IPS-18c (cell line): ENCODE measurements around the gene CDH15.
"Not testable (repeated sequence)": the region's sequence is repeated elsewhere in the genome, so short reads cannot be mapped to it uniquely, and the experiment has no call there.

Experiments
- H3K4me3 ChIP-seq: 2 replicates; pipeline ENCODE4 v1.7.0; 2013; ENCODE audit warnings: low read depth, mild to moderate bottlenecking, low read length, moderate library complexity; ENCODE audit not compliant: insufficient read depth
- H3K9me3 ChIP-seq: one replicate; pipeline ENCODE4 v1.6.1; 2013; ENCODE audit warnings: mild to moderate bottlenecking, low read length, moderate library complexity; ENCODE audit not compliant: control insufficient read depth, insufficient read depth

Gene CDH15

GRCh38 chr16:89176717-89177116, 5.2 kb downstream of the CDH15 start:
- H3K9me3 ChIP-seq: no peaks in the 10 kb centered on the region
- H3K4me3 ChIP-seq: no peak overlapping the region

DNA sequence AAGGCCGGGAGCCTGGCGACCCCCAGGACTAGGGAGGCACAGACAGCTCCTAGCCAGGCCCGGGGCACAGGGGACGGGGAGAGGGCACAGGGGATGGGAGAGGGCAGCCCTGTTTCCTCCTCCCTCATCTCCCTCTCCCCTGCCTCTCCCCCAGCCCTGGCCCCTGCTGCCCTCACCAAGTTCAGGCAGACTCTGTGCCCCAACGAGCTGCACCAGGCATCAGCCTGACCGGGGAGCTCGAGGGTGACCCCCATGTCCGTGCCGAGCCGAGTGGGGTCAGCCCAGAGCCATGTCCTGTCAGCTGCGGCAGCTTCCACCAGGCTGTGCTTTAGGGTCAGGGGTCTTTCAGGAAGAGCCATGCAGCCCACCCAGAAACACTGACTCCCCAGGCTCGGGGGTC, 6.0 kb downstream of the CDH15 start:
- Histone ChIP-seq H3K4me3 (no peak overlapping the region), H3K9me3 (no peaks in the 10 kb centered on the region)

DNA sequence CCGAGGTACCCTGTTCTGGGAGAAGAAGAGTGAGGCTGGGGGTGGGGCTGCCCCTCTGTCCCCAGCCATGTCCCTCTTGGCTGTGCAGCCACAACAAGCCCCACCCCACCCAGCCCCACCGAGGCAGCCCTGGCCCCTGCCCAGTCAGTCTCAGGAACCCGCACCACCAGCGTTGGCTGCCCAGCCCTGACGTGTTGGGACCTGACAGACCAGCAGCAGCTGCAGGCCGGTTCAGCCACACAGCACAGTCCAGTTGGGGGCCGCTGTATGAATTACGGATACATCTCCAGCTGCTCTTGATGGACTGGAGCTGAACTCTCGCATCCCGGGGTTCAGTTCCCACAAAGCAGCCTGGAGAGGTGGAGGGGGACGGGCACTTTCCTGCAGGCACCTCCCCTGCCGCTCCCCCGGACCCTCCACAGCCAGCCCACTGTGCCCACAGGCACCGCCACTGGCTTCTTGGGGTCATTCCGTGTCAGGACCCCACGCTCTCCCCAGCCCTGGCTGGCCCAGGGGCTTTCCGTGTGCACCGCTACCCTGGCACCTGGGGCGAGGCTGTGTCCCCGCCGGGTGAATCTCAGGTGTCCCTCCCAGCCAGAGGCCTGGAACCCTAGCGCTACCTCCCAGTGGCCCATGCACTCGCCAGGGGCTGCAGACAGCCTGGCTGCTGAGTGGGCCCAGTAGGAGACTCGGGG, 7.1 kb downstream of the CDH15 start:
- H3K4me3 ChIP-seq: no peak overlapping the region

GRCh38 chr16:89179148-89179484, 7.6 kb downstream of the CDH15 start:
- no peak overlapping the region for H3K4me3 ChIP-seq
- H3K9me3 ChIP-seq: no peaks in the 10 kb centered on the region

More for the DNA sequence above, 7.1 kb downstream of the CDH15 start:
- no peaks in the 10 kb centered on the region for H3K9me3 ChIP-seq

DNA sequence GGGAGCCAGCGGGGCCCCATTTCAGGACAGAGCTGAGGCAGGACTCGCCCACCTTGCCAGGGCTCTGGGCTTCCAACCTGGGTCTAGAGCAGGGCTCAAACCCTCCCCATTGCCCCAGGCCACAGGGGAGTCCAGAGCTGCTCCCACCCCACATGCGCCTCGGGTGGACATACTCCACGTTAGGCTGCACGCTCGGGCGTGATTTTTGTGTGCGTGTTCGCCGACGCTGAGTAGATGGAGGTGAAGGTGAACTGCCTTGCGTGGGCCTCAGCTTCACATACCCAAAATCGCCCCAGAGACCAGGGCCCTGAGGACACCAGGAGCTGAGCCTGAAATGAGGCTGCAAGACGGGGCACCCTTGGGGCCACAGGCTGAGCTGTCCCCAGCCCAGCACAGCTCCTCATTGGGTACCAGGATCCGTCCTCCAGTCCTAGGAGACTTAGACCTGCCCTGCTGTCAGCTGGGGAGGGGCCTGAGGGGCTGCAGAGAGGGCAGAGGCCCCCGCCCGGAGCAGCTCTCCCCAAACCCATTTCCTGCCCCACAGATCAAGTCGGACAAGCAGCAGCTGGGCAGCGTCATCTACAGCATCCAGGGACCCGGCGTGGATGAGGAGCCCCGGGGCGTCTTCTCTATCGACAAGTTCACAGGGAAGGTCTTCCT, 8.2 kb downstream of the CDH15 start:
- H3K4me3 ChIP-seq: no peak overlapping the region

DNA sequence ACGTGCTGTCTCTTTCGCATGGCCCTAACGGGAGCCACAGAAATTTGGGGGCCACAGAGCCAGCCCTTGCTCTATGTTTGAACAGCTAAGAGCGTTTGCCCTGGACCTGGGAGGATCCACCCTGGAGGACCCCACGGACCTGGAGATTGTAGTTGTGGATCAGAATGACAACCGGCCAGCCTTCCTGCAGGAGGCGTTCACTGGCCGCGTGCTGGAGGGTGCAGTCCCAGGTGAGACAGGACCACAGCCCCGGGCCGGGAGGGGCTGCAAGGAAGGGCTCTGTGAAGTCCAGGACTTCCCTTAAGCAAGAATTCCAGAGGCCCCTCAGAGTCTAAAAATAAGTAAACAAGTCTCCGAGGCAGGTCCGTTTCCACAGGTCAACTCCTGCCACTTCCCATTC, 11.9 kb downstream of the CDH15 start:
- no peak overlapping the region for H3K4me3 ChIP-seq
- H3K9me3 ChIP-seq: no peaks in the 10 kb centered on the region

More for the DNA sequence above, 8.2 kb downstream of the CDH15 start:
- no peaks in the 10 kb centered on the region for H3K9me3 ChIP-seq

DNA sequence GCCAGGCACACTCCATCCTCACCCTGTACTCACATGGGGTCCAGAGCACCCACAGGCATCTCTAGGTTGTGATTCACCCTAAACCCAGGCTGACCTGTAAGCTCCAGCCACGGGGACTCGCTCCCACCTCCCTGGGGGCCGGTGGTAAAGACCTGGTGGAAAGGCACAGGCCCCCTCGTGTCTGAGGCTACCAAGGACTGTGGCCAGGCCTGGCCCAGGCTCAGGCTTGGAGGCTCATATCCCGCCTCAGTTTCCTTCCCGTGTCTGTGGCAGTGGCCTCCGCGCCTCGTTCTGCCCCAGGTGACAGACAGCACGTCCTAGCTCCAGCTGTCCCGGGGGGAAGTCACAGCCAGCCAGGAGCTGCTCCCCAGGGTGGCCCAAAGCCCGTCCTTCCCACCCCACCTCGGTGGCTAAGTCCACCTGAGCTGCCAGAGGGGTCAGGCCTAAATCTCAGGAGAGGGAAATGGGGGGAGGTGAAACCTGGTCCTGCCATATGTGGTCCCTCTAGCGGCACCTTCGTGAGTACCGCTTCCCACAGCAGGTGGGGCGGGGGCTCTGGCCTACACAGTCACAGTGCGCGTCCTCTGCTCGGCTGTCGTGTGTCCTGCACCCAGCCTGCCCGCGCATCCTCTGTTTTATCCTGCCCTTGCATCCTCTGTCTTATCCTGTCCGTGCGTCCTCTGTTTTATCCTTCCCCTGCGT, 12.6 kb downstream of the CDH15 start:
- Histone ChIP-seq H3K9me3 (no peaks in the 10 kb centered on the region), H3K4me3 (no peak overlapping the region)

- H3K4me3 ChIP-seq: no peak overlapping the region
Observed at GRCh38 chr16:89184677-89184932, 13.1 kb downstream of the CDH15 start.

GRCh38 chr16:89184933-89185794, 13.6 kb downstream of the CDH15 start:
- no peaks in the 10 kb centered on the region for H3K9me3 ChIP-seq
- no peak overlapping the region for H3K4me3 ChIP-seq

More at GRCh38 chr16:89184677-89184932, 13.1 kb downstream of the CDH15 start:
- no peaks in the 10 kb centered on the region for H3K9me3 ChIP-seq

DNA sequence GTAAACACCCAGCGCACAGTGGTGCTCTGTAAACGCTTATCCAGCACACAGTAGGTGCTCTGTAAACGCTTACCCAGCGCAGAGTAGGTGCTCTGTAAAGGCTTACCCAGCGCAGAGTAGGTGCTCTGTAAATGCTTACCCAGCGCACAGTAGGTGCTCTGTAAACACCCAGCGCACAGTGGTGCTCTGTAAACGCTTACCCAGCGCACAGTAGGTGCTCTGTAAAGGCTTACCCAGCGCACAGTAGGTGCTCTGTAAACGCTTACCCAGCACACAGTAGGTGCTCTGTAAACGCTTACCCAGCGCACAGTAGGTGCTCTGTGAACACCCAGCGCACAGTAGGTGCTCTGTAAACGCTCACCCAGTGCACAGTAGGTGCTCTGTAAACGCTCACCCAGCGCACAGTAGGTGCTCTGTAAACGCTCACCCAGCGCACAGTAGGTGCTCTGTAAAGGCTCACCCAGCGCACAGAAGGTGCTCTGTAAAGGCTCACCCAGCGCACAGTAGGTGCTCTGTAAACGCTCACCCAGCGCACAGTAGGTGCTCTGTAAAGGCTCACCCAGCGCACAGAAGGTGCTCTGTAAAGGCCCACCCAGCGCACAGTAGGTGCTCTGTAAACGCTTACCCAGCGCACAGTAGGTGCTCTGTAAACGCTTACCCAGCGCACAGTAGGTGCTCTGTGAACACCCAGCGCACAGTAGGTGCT, 14.5 kb downstream of the CDH15 start:
- not testable (repeated sequence) for H3K9me3 ChIP-seq, H3K4me3 ChIP-seq

- H3K9me3 ChIP-seq, H3K4me3 ChIP-seq: not testable (repeated sequence)
Observed at GRCh38 chr16:89186593-89187031, 15.1 kb downstream of the CDH15 start.

- H3K9me3 ChIP-seq: no peaks in the 10 kb centered on the region
- no peak overlapping the region for H3K4me3 ChIP-seq
Observed at GRCh38 chr16:89187032-89187769, 15.7 kb downstream of the CDH15 start.

GRCh38 chr16:89187770-89188392, 16.3 kb downstream of the CDH15 start:
- H3K4me3 ChIP-seq: no peak overlapping the region

GRCh38 chr16:89188471-89189357, 17.2 kb downstream of the CDH15 start:
- not testable (repeated sequence) for H3K9me3 ChIP-seq, H3K4me3 ChIP-seq

More at GRCh38 chr16:89187770-89188392, 16.3 kb downstream of the CDH15 start:
- no peaks in the 10 kb centered on the region for H3K9me3 ChIP-seq

- no peak overlapping the region for H3K4me3 ChIP-seq
- H3K9me3 ChIP-seq: no peaks in the 10 kb centered on the region
Observed at GRCh38 chr16:89189358-89190025, 17.9 kb downstream of the CDH15 start.
